Ovary (tissue), 3 donors: ENCODE results near the gene CEP83.

Experiments used
- POLR2A ChIP-seq: fragments of 450-650 bp; IDR thresholded peaks from one replicate; pipeline ENCODE4 v1.6.1; 2017; ENCODE audit warnings: antibody characterized with exemption, mild to moderate bottlenecking, moderate library complexity
- TF ChIP-seq, protein P1 (sequence below), 3 donors: fragments of 450-650 bp in 2 of 3; fragments of 200-600 bp in 1 of 3; IDR thresholded peaks; one replicate each; pipeline versions ENCODE4 v1.5.1 to v1.8.0; 2016 to 2022; ENCODE audit warnings: antibody characterized with exemption in 3 of 3, mild to moderate bottlenecking in 1 of 3
- donor health status: DM: no; HTN: no; CAD: no.

- TF ChIP-seq, protein P1, sequence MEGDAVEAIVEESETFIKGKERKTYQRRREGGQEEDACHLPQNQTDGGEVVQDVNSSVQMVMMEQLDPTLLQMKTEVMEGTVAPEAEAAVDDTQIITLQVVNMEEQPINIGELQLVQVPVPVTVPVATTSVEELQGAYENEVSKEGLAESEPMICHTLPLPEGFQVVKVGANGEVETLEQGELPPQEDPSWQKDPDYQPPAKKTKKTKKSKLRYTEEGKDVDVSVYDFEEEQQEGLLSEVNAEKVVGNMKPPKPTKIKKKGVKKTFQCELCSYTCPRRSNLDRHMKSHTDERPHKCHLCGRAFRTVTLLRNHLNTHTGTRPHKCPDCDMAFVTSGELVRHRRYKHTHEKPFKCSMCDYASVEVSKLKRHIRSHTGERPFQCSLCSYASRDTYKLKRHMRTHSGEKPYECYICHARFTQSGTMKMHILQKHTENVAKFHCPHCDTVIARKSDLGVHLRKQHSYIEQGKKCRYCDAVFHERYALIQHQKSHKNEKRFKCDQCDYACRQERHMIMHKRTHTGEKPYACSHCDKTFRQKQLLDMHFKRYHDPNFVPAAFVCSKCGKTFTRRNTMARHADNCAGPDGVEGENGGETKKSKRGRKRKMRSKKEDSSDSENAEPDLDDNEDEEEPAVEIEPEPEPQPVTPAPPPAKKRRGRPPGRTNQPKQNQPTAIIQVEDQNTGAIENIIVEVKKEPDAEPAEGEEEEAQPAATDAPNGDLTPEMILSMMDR (IDR thresholded peaks at IDR 0.05) = no peak
- no peak for TF ChIP-seq POLR2A
Observed at GRCh38 chr12:94299846-94300245, 159.8 kb downstream of the CEP83 start.
